DND-41 (cell line): ENCODE measurements around the gene COQ7.

Source experiments
- CTCF ChIP-seq: IDR thresholded peaks from 2 replicates; pipeline ENCODE4 v1.5.1; 2012; ENCODE audit warnings: borderline replicate concordance, low read length, moderate library complexity, mild to moderate bottlenecking; ENCODE audit not compliant: poor library complexity, severe bottlenecking; ENCODE audit errors: extremely low read depth
- EZH2 ChIP-seq: IDR thresholded peaks from 3 replicates; pipeline ENCODE4 v1.6.1; 2012; ENCODE audit warnings: borderline replicate concordance, low read depth, mild to moderate bottlenecking, moderate library complexity, low read length, inconsistent platforms; ENCODE audit not compliant: severe bottlenecking

- TF ChIP-seq CTCF: no peak
- no peak for TF ChIP-seq EZH2
Observed at GRCh38 chr16:19027416-19027815, 40.0 kb upstream of the COQ7 start.
